Ascending aorta (tissue), 2 donors: ENCODE measurements around the gene SCN10A. TPM values are rescaled to one million over a fixed set of nuclear protein-coding genes. Genes with fewer than 3 reads are reported as not detected.

ENCODE experiments used
- DNase-seq, 2 donors: peaks; one replicate each; pipeline ENCODE4 v3.0.0-alpha.2; 2019; ENCODE audit warnings: low spot score in 2 of 2
- H3K27ac ChIP-seq, 2 donors: fragments of 200-600 bp; sonication (generic); one replicate each; pipeline ENCODE4 v1.5.1; 2016 to 2017; ENCODE audit warnings: mild to moderate bottlenecking in 1 of 2
- H3K27me3 ChIP-seq: fragments of 200-600 bp; sonication (generic); one replicate; pipeline ENCODE4 v1.5.1; 2017
- H3K36me3 ChIP-seq, 2 donors: fragments of 200-600 bp; sonication (generic); one replicate each; pipeline ENCODE4 v1.5.1; 2016
- H3K4me1 ChIP-seq, 2 donors: fragments of 200-600 bp; sonication (generic); one replicate each; pipeline ENCODE4 v1.5.1; 2016 to 2017; ENCODE audit warnings: mild to moderate bottlenecking in 1 of 2
- H3K4me3 ChIP-seq, 2 donors: fragments of 200-600 bp; sonication (generic); one replicate each; pipeline ENCODE4 v1.5.1; 2016 to 2017; ENCODE audit warnings: mild to moderate bottlenecking in 1 of 2
- H3K9me3 ChIP-seq, 2 donors: fragments of 200-600 bp; sonication (generic); one replicate each; pipeline ENCODE4 v1.5.1; 2016
- CTCF ChIP-seq, 3 experiments: fragments of 200-600 bp in 2 of 3; fragments of 450-650 bp in 1 of 3; sonication (generic) in 2 of 3; IDR thresholded peaks; one replicate each; pipeline ENCODE4 v1.5.1; 2016 to 2019; ENCODE audit warnings: antibody characterized with exemption in 3 of 3, mild to moderate bottlenecking in 1 of 3, moderate library complexity in 1 of 3
- intact Hi-C: fragments of 100-400 bp; cut with DNase I; formaldehyde crosslinking; loops from one replicate; pipeline ENCODE4 v1.15.1; 2023
- total RNA-seq: library from RNA; depleted of rRNA; stranded (reverse); fragments of >200 nt; gene quantifications from one replicate; pipeline ENCODE4 v1.1.0, GENCODE V29; 2016

SCN10A gene
- total RNA-seq, 1 donor from 2014 or later = not detected

GRCh38 chr3:38662544-38662943 is 153.5 kb downstream of the SCN10A start:
- Histone ChIP-seq H3K36me3 (no peaks in the 10 kb centered on the region), H3K4me1 (no peaks in the 10 kb centered on the region), H3K4me3 (no peak overlapping the region), H3K9me3 (peaks cover 0 to 5% of the 10 kb centered on the region in 2 donors), H3K27me3 (no peaks in the 10 kb centered on the region), H3K27ac (no peak overlapping the region)
- intact Hi-C loops = no loop called here
- no peak for DNase-seq
- TF ChIP-seq CTCF (IDR thresholded peaks at IDR 0.05) = no peak

- Histone ChIP-seq H3K4me3 (no peak overlapping the region), H3K4me1 (no peaks in the 10 kb centered on the region), H3K27ac (no peak overlapping the region), H3K9me3 (peaks cover 0 to 3% of the 10 kb centered on the region in 2 donors), H3K36me3 (no peaks in the 10 kb centered on the region), H3K27me3 (no peaks in the 10 kb centered on the region)
- peak in 1 of 2 donors; percentile 44 for DNase-seq
- intact Hi-C loops = no loop called here
- no peak for TF ChIP-seq CTCF (IDR thresholded peaks at IDR 0.05)
These were observed 157.2 kb downstream of the SCN10A start for GRCh38 chr3:38658841-38659240.

- H3K9me3 ChIP-seq = no peaks in the 10 kb centered on the region
- no peak for TF ChIP-seq CTCF (IDR thresholded peaks at IDR 0.05)
- no peak overlapping the region for H3K4me3 ChIP-seq
- no peaks in the 10 kb centered on the region for H3K27me3 ChIP-seq
- intact Hi-C loops = no loop called here
- peak in 1 of 2 donors; percentile 27 for DNase-seq
- H3K4me1 ChIP-seq = no peaks in the 10 kb centered on the region
- H3K36me3 ChIP-seq = no peaks in the 10 kb centered on the region
- H3K27ac ChIP-seq = no peak overlapping the region
These were observed 158.6 kb downstream of the SCN10A start for GRCh38 chr3:38657369-38657768.

GRCh38 chr3:38655708-38656300 is 160.2 kb downstream of the SCN10A start:
- no peak overlapping the region for H3K27ac ChIP-seq
- intact Hi-C loops = no loop called here
- no peak overlapping the region for H3K4me3 ChIP-seq
- H3K4me1 ChIP-seq = no peaks in the 10 kb centered on the region
- peak in 1 of 3 experiments; percentile 29 for TF ChIP-seq CTCF (IDR thresholded peaks at IDR 0.05)
- H3K27me3 ChIP-seq = no peaks in the 10 kb centered on the region
- no peaks in the 10 kb centered on the region for H3K36me3 ChIP-seq
- H3K9me3 ChIP-seq = no peaks in the 10 kb centered on the region
- DNase-seq = peak in 1 of 2 donors; percentile 54

GRCh38 chr3:38653685-38654537 is 162.1 kb downstream of the SCN10A start:
- Histone ChIP-seq H3K4me1 (peaks cover 0 to 7% of the 10 kb centered on the region in 2 donors), H3K9me3 (no peaks in the 10 kb centered on the region), H3K27me3 (no peaks in the 10 kb centered on the region), H3K4me3 (no peak overlapping the region), H3K27ac (no peak overlapping the region), H3K36me3 (no peaks in the 10 kb centered on the region)
- intact Hi-C loops = loop anchor here (5.0 kb wide), 1 partner anchor 188 kb away; no protein-coding TSS in a partner anchor
- DNase-seq = peak in 1 of 2 donors; percentile 41
- no peak for TF ChIP-seq CTCF (IDR thresholded peaks at IDR 0.05)
